GM12878 (cell line): Measurements from ENCODE around the gene S100A10. TPM values are rescaled to one million over a fixed set of nuclear protein-coding genes. Genes with fewer than 3 reads are reported as not detected.

Experiments used
- ATAC-seq: fragments of 200-7000 bp; cut with Tn5 transposase; 3 replicates; pipeline ENCODE4 v1.9.1; 2020; ENCODE audit warnings: mild to moderate bottlenecking, moderate library complexity
- BruUV-seq: library from RNA; stranded (reverse); fragments of 400-500 nt; replicated peaks from 2 replicates; lab custom pipeline; 2021; lab: Mats Ljungman, UMichigan
- CTCF ChIA-PET: fragments of 300-600 bp; sonication (Branson Sonifier 250); formaldehyde crosslinking; extraction: SDS; loops from one replicate; lab custom pipeline; 2021; ENCODE audit warnings: inconsistent platforms; lab: Yijun Ruan, JAX
- POLR2A ChIA-PET: fragments of 350-600 bp; formaldehyde crosslinking; extraction: SDS; loops from one replicate; lab custom pipeline; 2021; ENCODE audit warnings: inconsistent platforms; lab: Charles Lee
- RAD21 ChIA-PET: fragments of 300-600 bp; sonication (Branson Sonifier 250); formaldehyde crosslinking; loops from one replicate; lab custom pipeline; 2023; ENCODE audit warnings: antibody characterized with exemption; ENCODE audit not compliant: unreplicated experiment; lab: Charles Lee
- SMC1A ChIA-PET: fragments of 300-600 bp; sonication (Branson Sonifier 250); formaldehyde crosslinking; loops from one replicate; lab custom pipeline; 2023; ENCODE audit not compliant: unreplicated experiment, uncharacterized antibody; lab: Charles Lee
- DNase-seq: peaks from one replicate; pipeline ENCODE4 v3.0.0-alpha.2; 2011; ENCODE audit warnings: low read depth, low spot score
- FAIRE-seq: peaks from 3 replicates; lab custom pipeline; 2011; peaks lifted over from hg19 to GRCh38; lab: Jason Lieb, UNC
- H2AFZ ChIP-seq: 2 replicates; pipeline ENCODE4 v1.6.0; 2011; ENCODE audit warnings: low read depth, low read length, control low read depth; ENCODE audit not compliant: control insufficient read depth
- H3K27ac ChIP-seq: 2 replicates; pipeline ENCODE4 v1.5.1; 2011; ENCODE audit warnings: control low read depth; ENCODE audit not compliant: control insufficient read depth, insufficient read depth
- H3K27me3 ChIP-seq, 2 experiments: replicated peaks in 1 of 2; 2 replicates each; pipeline versions ENCODE4 v1.6.0 to v1.6.1; 2011; ENCODE audit warnings: low read length in 1 of 2; ENCODE audit not compliant: control insufficient read depth in 2 of 2, insufficient read depth in 2 of 2
- H3K36me3 ChIP-seq, 2 experiments: 2 replicates each; pipeline ENCODE4 v1.5.1; 2011; ENCODE audit warnings: low read length in 1 of 2; ENCODE audit not compliant: control insufficient read depth in 2 of 2, insufficient read depth in 2 of 2
- H3K4me1 ChIP-seq: 2 replicates; pipeline ENCODE4 v1.6.1; 2011; ENCODE audit warnings: mild to moderate bottlenecking, low read length, moderate library complexity, mixed read lengths; ENCODE audit not compliant: control insufficient read depth, insufficient read depth
- H3K4me2 ChIP-seq: 2 replicates; pipeline ENCODE4 v1.6.0; 2011; ENCODE audit warnings: control low read depth; ENCODE audit not compliant: control insufficient read depth, insufficient read depth
- H3K4me3 ChIP-seq: fragments of 200-600 bp; sonication (generic); 2 replicates; pipeline ENCODE4 v1.5.1; 2016
- H3K79me2 ChIP-seq: 2 replicates; pipeline ENCODE4 v1.6.0; 2011; ENCODE audit warnings: low read length; ENCODE audit not compliant: control insufficient read depth, insufficient read depth
- H3K9ac ChIP-seq: 2 replicates; pipeline ENCODE4 v1.8.0; 2011; ENCODE audit warnings: low read length, control low read depth, mixed read lengths; ENCODE audit not compliant: control insufficient read depth, insufficient read depth
- H3K9me3 ChIP-seq: replicated peaks from 3 replicates; pipeline ENCODE4 v1.5.1; 2011; ENCODE audit warnings: mild to moderate bottlenecking, low read length; ENCODE audit not compliant: control insufficient read depth, insufficient read depth
- H4K20me1 ChIP-seq: 2 replicates; pipeline ENCODE4 v1.6.0; 2011; ENCODE audit not compliant: control insufficient read depth, insufficient read depth
- EZH2 ChIP-seq: IDR thresholded peaks from 2 replicates; pipeline ENCODE4 v1.6.1; 2012; ENCODE audit warnings: low read depth, mild to moderate bottlenecking, control low read depth, inconsistent platforms, low read length, borderline replicate concordance; ENCODE audit not compliant: control insufficient read depth
- NR2C1 ChIP-seq: fragments of 450-650 bp; IDR thresholded peaks from 2 replicates; pipeline ENCODE4 v1.6.1; 2017; ENCODE audit warnings: antibody characterized with exemption, mild to moderate bottlenecking, moderate library complexity
- POU2F2 ChIP-seq: IDR thresholded peaks from 3 replicates; pipeline ENCODE4 v1.6.1; 2011; ENCODE audit warnings: low read depth, mild to moderate bottlenecking, low read length, borderline replicate concordance
- SMAD1 ChIP-seq: fragments of 450-650 bp; IDR thresholded peaks from 2 replicates; pipeline ENCODE4 v1.6.1; 2018; ENCODE audit warnings: mild to moderate bottlenecking, low read depth; ENCODE audit not compliant: partially characterized antibody
- SUZ12 ChIP-seq: fragments of 200-600 bp; sonication (generic); IDR thresholded peaks from one replicate; pipeline ENCODE4 v1.6.1; 2018; ENCODE audit warnings: antibody characterized with exemption, mild to moderate bottlenecking; ENCODE audit not compliant: unreplicated experiment
- WRNIP1 ChIP-seq: IDR thresholded peaks from 2 replicates; pipeline ENCODE4 v1.6.1; 2011; ENCODE audit warnings: low read depth, low read length, improper control_type of control experiment, borderline replicate concordance
- ZNF274 ChIP-seq: IDR thresholded peaks from one replicate; pipeline ENCODE4 v1.8.0; 2011; ENCODE audit not compliant: insufficient read length, insufficient read depth
- WGBS: methylation state at CpG from one replicate; pipeline ENCODE4 v1.1.6; 2016; ENCODE audit warnings: low lambda C conversion rate; ENCODE audit not compliant: insufficient replicate concordance, insufficient coverage; ENCODE audit errors: missing lambda C conversion rate; 5-methylcytosine and 5-hydroxymethylcytosine counted together
- in situ Hi-C: fragments of 300-500 bp; cut with MboI; formaldehyde crosslinking; loops from 9 replicates; pipeline ENCODE4 v1.14.3; 2018; ENCODE audit warnings: mixed read lengths
- intact Hi-C: fragments of 100-400 bp; cut with micrococcal nuclease; formaldehyde crosslinking; loops from one replicate; pipeline ENCODE4 v1.14.2; 2022; ENCODE audit not compliant: unreplicated experiment
- polyA plus RNA-seq, 11 experiments: library from polyadenylated mRNA; depleted of rRNA in 4 of 11; unstranded in 6 of 11; stranded (reverse) in 5 of 11; fragments of >200 nt; fragmentation: Nextera tagmentation in 4 of 11; fragmentation: Illumina TruSeq in 1 of 11; extraction: Ambion mirVana in 4 of 11; extraction: Trizol in 1 of 11; gene quantifications; 1 replicate in 1 of 11; 2 replicates in 10 of 11; pipeline versions ENCODE4 v1.2.1 to v1.2.3, GENCODE V29; 2011 to 2016; ENCODE audit warnings: inconsistent platforms in 2 of 11, missing spikeins in 2 of 11, low read depth in 1 of 11
- total RNA-seq, 4 experiments: library from RNA; depleted of rRNA in 3 of 4; stranded (reverse); fragments of >200 nt in 3 of 4; fragmentation: Illumina TruSeq in 1 of 4; extraction: Trizol in 1 of 4; gene quantifications; 2 replicates each; pipeline versions ENCODE4 v1.2.1 to v1.2.3, GENCODE V29; 2013 to 2021
- TF ChIP-seq, protein P1 (sequence below): fragments of 450-650 bp; IDR thresholded peaks from 2 replicates; pipeline ENCODE4 v1.6.1; 2018; ENCODE audit warnings: mild to moderate bottlenecking, low read depth, moderate library complexity; ENCODE audit not compliant: partially characterized antibody
- TF ChIP-seq, protein P2 (sequence below): fragments of 450-650 bp; IDR thresholded peaks from 2 replicates; pipeline ENCODE4 v1.6.1; 2016; ENCODE audit warnings: mild to moderate bottlenecking, moderate library complexity, borderline replicate concordance

The S100A10 gene
- total and polyA plus RNA-seq, 10 of the 15 experiments (the other 5 are each of a cell fraction or from before 2014, with no cell fraction given): 0.18 to 2.8 (median 0.61) TPM; not detected in 2

DNA sequence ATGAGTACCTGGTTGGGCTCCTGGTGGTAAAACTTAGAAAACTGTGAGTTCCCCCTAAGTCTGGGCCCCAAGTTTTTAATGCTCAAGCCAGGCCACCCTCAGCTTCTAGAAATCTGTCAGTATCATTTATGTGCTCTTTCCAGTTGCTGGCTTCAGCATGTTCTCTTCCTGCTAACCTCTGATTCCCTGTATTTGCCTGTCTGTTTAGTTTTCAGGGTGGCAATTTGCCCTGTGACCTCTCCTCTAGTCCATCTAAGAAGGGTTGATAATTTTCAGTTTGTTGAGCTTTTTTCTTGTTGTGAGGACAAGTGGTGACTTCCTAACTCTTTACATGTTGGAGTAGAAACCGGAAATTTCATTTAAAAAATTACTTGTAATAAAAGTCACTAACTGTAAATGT, 16.0 kb upstream of the S100A10 start:
- no peaks in the 10 kb centered on the region for H3K36me3 ChIP-seq
- H3K9ac ChIP-seq: no peak overlapping the region
- H3K4me2 ChIP-seq: no peak overlapping the region
- DNase-seq (no peak), FAIRE-seq (no peak), ATAC-seq (no peak)
- H3K4me1 ChIP-seq: no peaks in the 10 kb centered on the region
- SMC1A ChIA-PET: no interaction called here
- WGBS: 0% methylated on average over 1 of the region's 1 CpG
- RAD21 ChIA-PET: no interaction called here
- intact Hi-C loops (no loop called here), in situ Hi-C loops (no loop called here)
- H3K27ac ChIP-seq: no peak overlapping the region
- TF ChIP-seq, protein P1, sequence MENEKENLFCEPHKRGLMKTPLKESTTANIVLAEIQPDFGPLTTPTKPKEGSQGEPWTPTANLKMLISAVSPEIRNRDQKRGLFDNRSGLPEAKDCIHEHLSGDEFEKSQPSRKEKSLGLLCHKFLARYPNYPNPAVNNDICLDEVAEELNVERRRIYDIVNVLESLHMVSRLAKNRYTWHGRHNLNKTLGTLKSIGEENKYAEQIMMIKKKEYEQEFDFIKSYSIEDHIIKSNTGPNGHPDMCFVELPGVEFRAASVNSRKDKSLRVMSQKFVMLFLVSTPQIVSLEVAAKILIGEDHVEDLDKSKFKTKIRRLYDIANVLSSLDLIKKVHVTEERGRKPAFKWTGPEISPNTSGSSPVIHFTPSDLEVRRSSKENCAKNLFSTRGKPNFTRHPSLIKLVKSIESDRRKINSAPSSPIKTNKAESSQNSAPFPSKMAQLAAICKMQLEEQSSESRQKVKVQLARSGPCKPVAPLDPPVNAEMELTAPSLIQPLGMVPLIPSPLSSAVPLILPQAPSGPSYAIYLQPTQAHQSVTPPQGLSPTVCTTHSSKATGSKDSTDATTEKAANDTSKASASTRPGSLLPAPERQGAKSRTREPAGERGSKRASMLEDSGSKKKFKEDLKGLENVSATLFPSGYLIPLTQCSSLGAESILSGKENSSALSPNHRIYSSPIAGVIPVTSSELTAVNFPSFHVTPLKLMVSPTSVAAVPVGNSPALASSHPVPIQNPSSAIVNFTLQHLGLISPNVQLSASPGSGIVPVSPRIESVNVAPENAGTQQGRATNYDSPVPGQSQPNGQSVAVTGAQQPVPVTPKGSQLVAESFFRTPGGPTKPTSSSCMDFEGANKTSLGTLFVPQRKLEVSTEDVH: no peak
- no peak for TF ChIP-seq NR2C1
- TF ChIP-seq EZH2: no peak
- TF ChIP-seq SUZ12: no peak
- TF ChIP-seq POU2F2: no peak
- TF ChIP-seq SMAD1: no peak
- TF ChIP-seq, protein P2, sequence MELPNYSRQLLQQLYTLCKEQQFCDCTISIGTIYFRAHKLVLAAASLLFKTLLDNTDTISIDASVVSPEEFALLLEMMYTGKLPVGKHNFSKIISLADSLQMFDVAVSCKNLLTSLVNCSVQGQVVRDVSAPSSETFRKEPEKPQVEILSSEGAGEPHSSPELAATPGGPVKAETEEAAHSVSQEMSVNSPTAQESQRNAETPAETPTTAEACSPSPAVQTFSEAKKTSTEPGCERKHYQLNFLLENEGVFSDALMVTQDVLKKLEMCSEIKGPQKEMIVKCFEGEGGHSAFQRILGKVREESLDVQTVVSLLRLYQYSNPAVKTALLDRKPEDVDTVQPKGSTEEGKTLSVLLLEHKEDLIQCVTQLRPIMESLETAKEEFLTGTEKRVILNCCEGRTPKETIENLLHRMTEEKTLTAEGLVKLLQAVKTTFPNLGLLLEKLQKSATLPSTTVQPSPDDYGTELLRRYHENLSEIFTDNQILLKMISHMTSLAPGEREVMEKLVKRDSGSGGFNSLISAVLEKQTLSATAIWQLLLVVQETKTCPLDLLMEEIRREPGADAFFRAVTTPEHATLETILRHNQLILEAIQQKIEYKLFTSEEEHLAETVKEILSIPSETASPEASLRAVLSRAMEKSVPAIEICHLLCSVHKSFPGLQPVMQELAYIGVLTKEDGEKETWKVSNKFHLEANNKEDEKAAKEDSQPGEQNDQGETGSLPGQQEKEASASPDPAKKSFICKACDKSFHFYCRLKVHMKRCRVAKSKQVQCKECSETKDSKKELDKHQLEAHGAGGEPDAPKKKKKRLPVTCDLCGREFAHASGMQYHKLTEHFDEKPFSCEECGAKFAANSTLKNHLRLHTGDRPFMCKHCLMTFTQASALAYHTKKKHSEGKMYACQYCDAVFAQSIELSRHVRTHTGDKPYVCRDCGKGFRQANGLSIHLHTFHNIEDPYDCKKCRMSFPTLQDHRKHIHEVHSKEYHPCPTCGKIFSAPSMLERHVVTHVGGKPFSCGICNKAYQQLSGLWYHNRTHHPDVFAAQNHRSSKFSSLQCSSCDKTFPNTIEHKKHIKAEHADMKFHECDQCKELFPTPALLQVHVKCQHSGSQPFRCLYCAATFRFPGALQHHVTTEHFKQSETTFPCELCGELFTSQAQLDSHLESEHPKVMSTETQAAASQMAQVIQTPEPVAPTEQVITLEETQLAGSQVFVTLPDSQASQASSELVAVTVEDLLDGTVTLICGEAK: no peak
- TF ChIP-seq ZNF274: no peak
- TF ChIP-seq WRNIP1: no peak
- no peaks in the 10 kb centered on the region for H4K20me1 ChIP-seq
- POLR2A ChIA-PET: interaction anchor here (0.9 kb wide), 1 partner anchor 8 kb away, joined by 3 read pairs; no protein-coding TSS in a partner anchor
- H3K79me2 ChIP-seq: no peaks in the 10 kb centered on the region
- no peaks in the 10 kb centered on the region for H3K9me3 ChIP-seq
- H2AFZ ChIP-seq: no peak overlapping the region
- H3K27me3 ChIP-seq: peaks cover 3% of the 10 kb centered on the region in 2 experiments
- CTCF ChIA-PET: interaction anchor here (0.6 to 1.8 kb wide), 3 partner anchors 8 to 1337 kb away, joined by 3 to 10 read pairs (median 3); no protein-coding TSS in a partner anchor
- BruUV-seq: no TSS peak
- no peak overlapping the region for H3K4me3 ChIP-seq
